H9 (cell line): Measurements from ENCODE around the gene CACNA1D. TPM values are rescaled to one million over a fixed set of nuclear protein-coding genes. Genes with fewer than 3 reads are reported as not detected.

Experiments used
- DNase-seq: peaks from one replicate; pipeline ENCODE4 v3.0.0-alpha.2; 2017
- H2AFZ ChIP-seq: one replicate; pipeline ENCODE4 v1.6.1; 2013; ENCODE audit warnings: mild to moderate bottlenecking, low read length, control low read depth, moderate library complexity
- H2AK5ac ChIP-seq: 2 replicates; pipeline ENCODE4 v1.6.1; 2013; ENCODE audit warnings: low read length, control low read depth, mixed read lengths; ENCODE audit not compliant: insufficient read length
- H2BK120ac ChIP-seq: one replicate; pipeline ENCODE4 v1.6.1; 2013; ENCODE audit warnings: low read depth, mild to moderate bottlenecking, low read length, control low read depth, inconsistent platforms; ENCODE audit not compliant: poor library complexity, severe bottlenecking
- H2BK12ac ChIP-seq: 2 replicates; pipeline ENCODE4 v1.6.1; 2013; ENCODE audit warnings: low read length, control low read depth, mixed read lengths, low read depth; ENCODE audit not compliant: insufficient read length
- H2BK15ac ChIP-seq: 2 replicates; pipeline ENCODE4 v1.6.1; 2013; ENCODE audit warnings: low read depth, low read length, control low read depth
- H2BK20ac ChIP-seq: one replicate; pipeline ENCODE4 v1.6.1; 2013; ENCODE audit warnings: low read depth, mild to moderate bottlenecking, low read length, control low read depth, inconsistent platforms; ENCODE audit not compliant: poor library complexity, severe bottlenecking
- H2BK5ac ChIP-seq: 2 replicates; pipeline ENCODE4 v1.6.1; 2013; ENCODE audit warnings: low read length, control low read depth, mixed read lengths; ENCODE audit not compliant: insufficient read length
- H3K14ac ChIP-seq: 2 replicates; pipeline ENCODE4 v1.6.1; 2013; ENCODE audit warnings: low read length, control low read depth; ENCODE audit not compliant: insufficient read depth
- H3K18ac ChIP-seq: 2 replicates; pipeline ENCODE4 v1.6.1; 2013; ENCODE audit warnings: low read depth, mild to moderate bottlenecking, mixed read lengths, low read length, control low read depth; ENCODE audit not compliant: insufficient read length
- H3K23ac ChIP-seq: 2 replicates; pipeline ENCODE4 v1.6.1; 2013; ENCODE audit warnings: low read length, control low read depth, mixed read lengths, low read depth; ENCODE audit not compliant: insufficient read length
- H3K23me2 ChIP-seq: 2 replicates; pipeline ENCODE4 v1.6.1; 2013; ENCODE audit warnings: low read depth, mild to moderate bottlenecking, mixed read lengths, low read length, control low read depth; ENCODE audit not compliant: insufficient read length, poor library complexity, severe bottlenecking
- H3K27ac ChIP-seq: 2 replicates; pipeline ENCODE4 v1.5.1; 2013; ENCODE audit warnings: low read length, control low read depth, mixed read lengths, low read depth; ENCODE audit not compliant: insufficient read length
- H3K27me3 ChIP-seq: 2 replicates; pipeline ENCODE4 v1.6.1; 2013; ENCODE audit warnings: low read length, control low read depth, inconsistent platforms; ENCODE audit not compliant: insufficient read depth
- H3K4ac ChIP-seq: 2 replicates; pipeline ENCODE4 v1.6.1; 2013; ENCODE audit warnings: low read depth, mild to moderate bottlenecking, control low read depth, inconsistent platforms, low read length, moderate library complexity
- H3K4me1 ChIP-seq: 2 replicates; pipeline ENCODE4 v1.6.1; 2013; ENCODE audit warnings: low read length, control low read depth, inconsistent platforms; ENCODE audit not compliant: insufficient read depth
- H3K4me2 ChIP-seq: 2 replicates; pipeline ENCODE4 v1.6.1; 2013; ENCODE audit warnings: low read length, control low read depth, mixed read lengths; ENCODE audit not compliant: insufficient read length, insufficient read depth
- H3K56ac ChIP-seq: 2 replicates; pipeline ENCODE4 v1.6.1; 2013; ENCODE audit warnings: low read depth, mild to moderate bottlenecking, mixed read lengths, low read length, control low read depth; ENCODE audit not compliant: insufficient read length
- H3K79me1 ChIP-seq: 2 replicates; pipeline ENCODE4 v1.6.1; 2013; ENCODE audit warnings: low read depth, mild to moderate bottlenecking, moderate library complexity, low read length, control low read depth, inconsistent platforms; ENCODE audit not compliant: insufficient read depth, poor library complexity, severe bottlenecking
- H3K79me2 ChIP-seq: 2 replicates; pipeline ENCODE4 v1.6.1; 2013; ENCODE audit warnings: low read length, control low read depth, inconsistent platforms; ENCODE audit not compliant: insufficient read depth
- H3K9ac ChIP-seq: 2 replicates; pipeline ENCODE4 v1.6.1; 2013; ENCODE audit warnings: low read length, control low read depth, mixed read lengths; ENCODE audit not compliant: insufficient read length; ENCODE audit errors: extremely low read depth
- H3K9me3 ChIP-seq: one replicate; pipeline ENCODE4 v1.6.1; 2013; ENCODE audit warnings: low read depth, low read length, inconsistent platforms; ENCODE audit not compliant: control insufficient read depth
- H3T11ph ChIP-seq: one replicate; pipeline ENCODE4 v1.6.1; 2013; ENCODE audit warnings: mild to moderate bottlenecking, low read length, control low read depth, inconsistent platforms
- H4K20me1 ChIP-seq: one replicate; pipeline ENCODE4 v1.6.1; 2013; ENCODE audit not compliant: control insufficient read depth, insufficient read length, insufficient read depth
- H4K5ac ChIP-seq: 2 replicates; pipeline ENCODE4 v1.6.1; 2013; ENCODE audit warnings: low read depth, mild to moderate bottlenecking, mixed read lengths, low read length, control low read depth; ENCODE audit not compliant: insufficient read length
- H4K8ac ChIP-seq: replicated peaks from 2 replicates; pipeline ENCODE4 v1.6.1; 2013; ENCODE audit warnings: low read length, control low read depth, mixed read lengths, low read depth; ENCODE audit not compliant: insufficient read length
- H4K91ac ChIP-seq: 2 replicates; pipeline ENCODE4 v1.6.1; 2013; ENCODE audit warnings: low read depth, mild to moderate bottlenecking, moderate library complexity, mixed read lengths, low read length, control low read depth; ENCODE audit not compliant: insufficient read length
- H3K27ac Mint-ChIP-seq, 3 experiments: 2 replicates in 2 of 3; 3 replicates in 1 of 3; pipeline ENCODE4 v1.8.0; 2020 to 2021; ENCODE audit warnings: mixed read lengths in 3 of 3, mild to moderate bottlenecking in 1 of 3, moderate library complexity in 1 of 3
- H3K27me3 Mint-ChIP-seq: 2 replicates; pipeline ENCODE4 v1.8.0; 2021; ENCODE audit warnings: low read depth, mild to moderate bottlenecking, moderate library complexity, mixed read lengths
- H3K36me3 Mint-ChIP-seq, 3 experiments: 2 replicates in 2 of 3; 3 replicates in 1 of 3; pipeline ENCODE4 v1.8.0; 2020 to 2021; ENCODE audit warnings: low read depth in 3 of 3, mixed read lengths in 3 of 3; ENCODE audit not compliant: insufficient read depth in 1 of 3
- H3K4me1 Mint-ChIP-seq, 2 experiments: 2 replicates each; pipeline ENCODE4 v1.8.0; 2020; ENCODE audit warnings: mixed read lengths in 2 of 2
- H3K4me3 Mint-ChIP-seq, 2 experiments: 2 replicates in 1 of 2; 3 replicates in 1 of 2; pipeline ENCODE4 v1.8.0; 2020 to 2021; ENCODE audit warnings: mild to moderate bottlenecking in 2 of 2, mixed read lengths in 2 of 2, moderate library complexity in 1 of 2
- H3K9me3 Mint-ChIP-seq, 2 experiments: 2 replicates in 1 of 2; 3 replicates in 1 of 2; pipeline ENCODE4 v1.8.0; 2020; ENCODE audit warnings: mild to moderate bottlenecking in 2 of 2, mixed read lengths in 2 of 2, moderate library complexity in 1 of 2
- WGBS: extraction: QIAGEN DNeasy Blood & Tissue Kit; methylation state at CpG from one replicate; pipeline ENCODE4 v1.1.7; 2013; ENCODE audit warnings: missing lambda C conversion rate, low lambda C conversion rate, mixed read lengths; ENCODE audit not compliant: insufficient read length; ENCODE audit errors: extremely low coverage; 5-methylcytosine and 5-hydroxymethylcytosine counted together
- total RNA-seq: library from RNA; stranded (reverse); gene quantifications from 2 replicates; pipeline ENCODE4 v1.2.1, GENCODE V29; 2021
- TF ChIP-seq, protein P1 (sequence below): fragments of 200-600 bp; sonication (generic); conservative IDR thresholded peaks from 3 replicates; pipeline ENCODE4 v1.8.0; 2021; ENCODE audit warnings: antibody characterized with exemption, mild to moderate bottlenecking

The CACNA1D gene
- total RNA-seq, 1 experiment from 2014 or later = 3.5 TPM

DNA sequence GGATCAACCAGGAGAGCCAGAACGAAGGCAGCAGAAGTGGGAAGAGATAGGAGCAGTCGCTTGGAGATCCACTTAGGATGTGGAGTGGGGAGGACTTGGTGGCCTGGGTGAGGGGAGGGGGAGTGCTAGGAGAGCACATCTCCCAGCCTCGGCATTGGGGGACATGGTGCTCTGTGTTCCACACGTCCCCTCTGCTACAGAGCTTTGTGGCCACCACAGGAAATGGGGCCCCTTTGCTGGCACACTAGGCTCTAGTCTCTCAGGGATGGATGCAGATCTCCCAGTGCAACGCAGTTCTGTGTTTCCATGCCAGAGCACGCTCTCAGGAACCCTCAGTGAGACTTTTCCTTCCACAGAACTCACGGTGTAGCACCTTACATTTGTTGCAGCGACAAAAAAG, 283.1 kb downstream of the CACNA1D start:
- no peak overlapping the region for H2BK5ac ChIP-seq
- H3K79me2 ChIP-seq = no peaks in the 10 kb centered on the region
- H3K36me3 Mint-ChIP-seq = no peaks in the 10 kb centered on the region; a peak in 1 of 7 replicates
- H3K9ac ChIP-seq = no peak overlapping the region
- no peak overlapping the region for H3K4me2 ChIP-seq
- no peak overlapping the region for H3K56ac ChIP-seq
- DNase-seq = no peak
- H3K4me1 ChIP-seq = no peaks in the 10 kb centered on the region
- no peak overlapping the region for H4K91ac ChIP-seq
- no peak overlapping the region for H3K18ac ChIP-seq
- no peak overlapping the region for H3K23ac ChIP-seq
- no peak overlapping the region for H3K27ac ChIP-seq
- no peak overlapping the region for H2AFZ ChIP-seq
- no peaks in the 10 kb centered on the region for H4K20me1 ChIP-seq
- no peak overlapping the region for H4K5ac ChIP-seq
- H3K27me3 Mint-ChIP-seq = peaks cover 2% of the 10 kb centered on the region; the same call in 1 of the 2 replicates
- H3K4me1 Mint-ChIP-seq = peaks cover 27 to 34% of the 10 kb centered on the region in 2 experiments
- H3K4me3 Mint-ChIP-seq = no peak overlapping the region
- no peak overlapping the region for H2BK20ac ChIP-seq
- no peak overlapping the region for H2BK15ac ChIP-seq
- H3K9me3 ChIP-seq = no peaks in the 10 kb centered on the region
- H3K23me2 ChIP-seq = no peaks in the 10 kb centered on the region
- TF ChIP-seq, protein P1, sequence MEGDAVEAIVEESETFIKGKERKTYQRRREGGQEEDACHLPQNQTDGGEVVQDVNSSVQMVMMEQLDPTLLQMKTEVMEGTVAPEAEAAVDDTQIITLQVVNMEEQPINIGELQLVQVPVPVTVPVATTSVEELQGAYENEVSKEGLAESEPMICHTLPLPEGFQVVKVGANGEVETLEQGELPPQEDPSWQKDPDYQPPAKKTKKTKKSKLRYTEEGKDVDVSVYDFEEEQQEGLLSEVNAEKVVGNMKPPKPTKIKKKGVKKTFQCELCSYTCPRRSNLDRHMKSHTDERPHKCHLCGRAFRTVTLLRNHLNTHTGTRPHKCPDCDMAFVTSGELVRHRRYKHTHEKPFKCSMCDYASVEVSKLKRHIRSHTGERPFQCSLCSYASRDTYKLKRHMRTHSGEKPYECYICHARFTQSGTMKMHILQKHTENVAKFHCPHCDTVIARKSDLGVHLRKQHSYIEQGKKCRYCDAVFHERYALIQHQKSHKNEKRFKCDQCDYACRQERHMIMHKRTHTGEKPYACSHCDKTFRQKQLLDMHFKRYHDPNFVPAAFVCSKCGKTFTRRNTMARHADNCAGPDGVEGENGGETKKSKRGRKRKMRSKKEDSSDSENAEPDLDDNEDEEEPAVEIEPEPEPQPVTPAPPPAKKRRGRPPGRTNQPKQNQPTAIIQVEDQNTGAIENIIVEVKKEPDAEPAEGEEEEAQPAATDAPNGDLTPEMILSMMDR = no peak
- no peak overlapping the region for H3K14ac ChIP-seq
- H3K4ac ChIP-seq = no peak overlapping the region
- H2BK120ac ChIP-seq = no peak overlapping the region
- no peak overlapping the region for H2BK12ac ChIP-seq
- H2AK5ac ChIP-seq = no peak overlapping the region
- no peaks in the 10 kb centered on the region for H3K9me3 Mint-ChIP-seq
- H3T11ph ChIP-seq = no peak overlapping the region
- H4K8ac ChIP-seq = no peak overlapping the region
- no CpG with 5 or more reads among the region's 8 CpGs for WGBS
- H3K79me1 ChIP-seq = no peaks in the 10 kb centered on the region
- H3K27me3 ChIP-seq = no peaks in the 10 kb centered on the region
- no peak overlapping the region; a peak in 1 of 7 replicates for H3K27ac Mint-ChIP-seq
